Neutrophil (primary cell): ENCODE measurements around the gene ASB13.
"Not testable (repeated sequence)": the region's sequence is repeated elsewhere in the genome, so short reads cannot be mapped to it uniquely, and the experiment has no call there.

ENCODE experiments used
- H3K27ac ChIP-seq: fragments of 200-600 bp; sonication (generic); 2 replicates; pipeline ENCODE4 v1.5.1; 2016; ENCODE audit warnings: mild to moderate bottlenecking, moderate library complexity
- H3K27me3 ChIP-seq: fragments of 200-600 bp; sonication (generic); 2 replicates; pipeline ENCODE4 v1.6.0; 2016; ENCODE audit warnings: mild to moderate bottlenecking
- H3K36me3 ChIP-seq: fragments of 200-600 bp; sonication (generic); 2 replicates; pipeline ENCODE4 v1.5.1; 2017
- H3K4me1 ChIP-seq, 2 experiments: fragments of 200-600 bp in 1 of 2; sonication (generic) in 1 of 2; 1 replicate in 1 of 2; 2 replicates in 1 of 2; pipeline versions ENCODE4 v1.5.1 to v1.6.1; 2013 to 2016; ENCODE audit warnings: low read depth in 1 of 2, low read length in 1 of 2, mild to moderate bottlenecking in 1 of 2, moderate library complexity in 1 of 2; ENCODE audit not compliant: control insufficient read depth in 1 of 2, insufficient read depth in 1 of 2
- H3K4me3 ChIP-seq, 2 experiments: fragments of 200-600 bp in 1 of 2; sonication (generic) in 1 of 2; 1 replicate in 1 of 2; 2 replicates in 1 of 2; pipeline ENCODE4 v1.5.1; 2013 to 2016; ENCODE audit warnings: low read depth in 1 of 2, low read length in 1 of 2, mild to moderate bottlenecking in 1 of 2, moderate library complexity in 1 of 2
- H3K9me3 ChIP-seq: fragments of 200-600 bp; sonication (generic); 2 replicates; pipeline ENCODE4 v1.5.1; 2016
- CTCF ChIP-seq: fragments of 200-600 bp; sonication (generic); IDR thresholded peaks from 2 replicates; pipeline ENCODE4 v1.5.1; 2016; ENCODE audit warnings: antibody characterized with exemption

The ASB13 gene

GRCh38 chr10:5596611-5597341, 69.6 kb downstream of the ASB13 start:
- TF ChIP-seq CTCF, result no peak
- peaks cover 33% of the 10 kb centered on the region for H3K27me3 ChIP-seq
- H3K36me3 ChIP-seq, result no peaks in the 10 kb centered on the region
- H3K4me3 ChIP-seq, result no peak overlapping the region
- no peaks in the 10 kb centered on the region for H3K4me1 ChIP-seq
- no peaks in the 10 kb centered on the region for H3K9me3 ChIP-seq
- H3K27ac ChIP-seq, result no peak overlapping the region

- no peaks in the 10 kb centered on the region for H3K9me3 ChIP-seq
- H3K27ac ChIP-seq, result no peak overlapping the region
- TF ChIP-seq CTCF, result no peak
- H3K27me3 ChIP-seq, result peaks cover 33% of the 10 kb centered on the region
- H3K4me1 ChIP-seq, result no peaks in the 10 kb centered on the region
- no peaks in the 10 kb centered on the region for H3K36me3 ChIP-seq
- H3K4me3 ChIP-seq, result no peak overlapping the region
Observed at GRCh38 chr10:5595994-5596471, 70.4 kb downstream of the ASB13 start.

GRCh38 chr10:5595591-5595990, 70.8 kb downstream of the ASB13 start:
- TF ChIP-seq CTCF, result no peak
- H3K27ac ChIP-seq, result no peak overlapping the region
- H3K36me3 ChIP-seq, result no peaks in the 10 kb centered on the region
- no peaks in the 10 kb centered on the region for H3K4me1 ChIP-seq
- H3K27me3 ChIP-seq, result peaks cover 33% of the 10 kb centered on the region
- H3K4me3 ChIP-seq, result no peak overlapping the region
- H3K9me3 ChIP-seq, result no peaks in the 10 kb centered on the region

- no peaks in the 10 kb centered on the region for H3K4me1 ChIP-seq
- H3K27ac ChIP-seq, result no peak overlapping the region
- H3K27me3 ChIP-seq, result peaks cover 33% of the 10 kb centered on the region
- H3K9me3 ChIP-seq, result no peaks in the 10 kb centered on the region
- no peak overlapping the region for H3K4me3 ChIP-seq
- TF ChIP-seq CTCF, result no peak
- no peaks in the 10 kb centered on the region for H3K36me3 ChIP-seq
Observed at GRCh38 chr10:5595095-5595494, 71.3 kb downstream of the ASB13 start.

- H3K4me3 ChIP-seq, result no peak overlapping the region
- H3K27me3 ChIP-seq, result peaks cover 33% of the 10 kb centered on the region
- H3K9me3 ChIP-seq, result no peaks in the 10 kb centered on the region
- no peaks in the 10 kb centered on the region for H3K4me1 ChIP-seq
- TF ChIP-seq CTCF, result no peak
- no peaks in the 10 kb centered on the region for H3K36me3 ChIP-seq
- no peak overlapping the region for H3K27ac ChIP-seq
Observed at GRCh38 chr10:5594271-5595049, 71.9 kb downstream of the ASB13 start.

GRCh38 chr10:5593347-5593746, 73.0 kb downstream of the ASB13 start:
- H3K36me3 ChIP-seq, H3K4me1 ChIP-seq, H3K9me3 ChIP-seq, H3K27ac ChIP-seq, H3K4me3 ChIP-seq: not testable (repeated sequence)
- peaks cover 33% of the 10 kb centered on the region for H3K27me3 ChIP-seq
